HCT116 (cell line): Measurements from ENCODE around the gene CORO7. TPM values are rescaled to one million over a fixed set of nuclear protein-coding genes. Genes with fewer than 3 reads are reported as not detected.

Source experiments
- ATAC-seq: fragments of 200-7000 bp; cut with Tn5 transposase; 2 replicates; pipeline ENCODE4 v1.9.1; 2020; ENCODE audit warnings: mild to moderate bottlenecking, moderate library complexity
- BruUV-seq: library from RNA; stranded (reverse); fragments of 400-500 nt; replicated peaks from 2 replicates; lab custom pipeline; 2021; lab: Mats Ljungman, UMichigan
- CTCF ChIA-PET: fragments of 300-600 bp; sonication (Branson Sonifier 250); formaldehyde crosslinking; loops from one replicate; lab custom pipeline; 2021; ENCODE audit warnings: antibody characterized with exemption; lab: Charles Lee
- POLR2A ChIA-PET: fragments of 300-600, 350-600 bp; sonication (Branson Sonifier 250); formaldehyde crosslinking; loops from one replicate; lab custom pipeline; 2021; ENCODE audit warnings: antibody characterized with exemption; lab: Charles Lee
- RAD21 ChIA-PET, 2 experiments: fragments of 300-600 bp; sonication (Branson Sonifier 250); formaldehyde crosslinking; loops; one replicate each; lab custom pipeline; 2023; ENCODE audit warnings: low total read pairs in 2 of 2; ENCODE audit not compliant: uncharacterized antibody in 2 of 2, unreplicated experiment in 2 of 2, low non-redundant PET in 1 of 2; lab: Charles Lee
- DNase-seq: peaks from one replicate; pipeline ENCODE4 v3.0.0-alpha.2; 2010; ENCODE audit warnings: low read depth, low spot score
- H2AFZ ChIP-seq: fragments of 200-600 bp; shearing (Covaris generic), sonication (generic); 2 replicates; pipeline ENCODE4 v1.6.1; 2017; ENCODE audit warnings: low read depth, mixed run types, mixed read lengths, antibody characterized with exemption, low read length; ENCODE audit not compliant: poor library complexity, severe bottlenecking
- H3K27ac ChIP-seq: 2 replicates; pipeline ENCODE4 v1.5.1; 2012; ENCODE audit warnings: low read depth, low read length
- H3K27me3 ChIP-seq: fragments of 200-600 bp; sonication (generic); 2 replicates; pipeline ENCODE4 v1.6.1; 2016; ENCODE audit warnings: mixed run types, low read length, mixed read lengths; ENCODE audit not compliant: insufficient read depth
- H3K36me3 ChIP-seq, 2 experiments: fragments of 200-500 bp in 1 of 2; fragments of 200-600 bp in 1 of 2; sonication (Bioruptor generic) in 1 of 2; sonication (generic) in 1 of 2; 2 replicates each; pipeline versions ENCODE4 v1.5.1 to v1.6.1; 2014 to 2016; ENCODE audit warnings: low read length in 2 of 2, inconsistent platforms in 1 of 2, mixed read lengths in 1 of 2, mixed run types in 1 of 2; ENCODE audit not compliant: insufficient read depth in 2 of 2, control insufficient read depth in 1 of 2
- H3K4me1 ChIP-seq, 2 experiments: fragments of 200-600 bp in 1 of 2; sonication (generic) in 1 of 2; 2 replicates each; pipeline versions ENCODE4 v1.5.1 to v1.6.1; 2012 to 2017; ENCODE audit warnings: low read length in 2 of 2, inconsistent platforms in 1 of 2, mild to moderate bottlenecking in 1 of 2, mixed read lengths in 1 of 2, mixed run types in 1 of 2, moderate library complexity in 1 of 2; ENCODE audit not compliant: insufficient read depth in 2 of 2, control insufficient read depth in 1 of 2
- H3K4me2 ChIP-seq: fragments of 200-600 bp; sonication (generic); 2 replicates; pipeline ENCODE4 v1.6.1; 2017; ENCODE audit warnings: mixed run types, low read length, mixed read lengths
- H3K4me3 ChIP-seq, 2 experiments: fragments of 200-600 bp in 1 of 2; sonication (generic) in 1 of 2; replicated peaks in 1 of 2; 2 replicates each; pipeline ENCODE4 v1.5.1; 2011 to 2016; ENCODE audit warnings: low read length in 2 of 2, control low read depth in 1 of 2, low read depth in 1 of 2, mild to moderate bottlenecking in 1 of 2, mixed read lengths in 1 of 2, mixed run types in 1 of 2
- H3K79me2 ChIP-seq: fragments of 200-600 bp; sonication (generic); 2 replicates; pipeline ENCODE4 v1.6.1; 2017; ENCODE audit warnings: mild to moderate bottlenecking, mixed run types, low read length, moderate library complexity, mixed read lengths; ENCODE audit not compliant: insufficient read depth
- H3K9ac ChIP-seq: fragments of 200-600 bp; sonication (generic); 2 replicates; pipeline ENCODE4 v1.6.1; 2016; ENCODE audit warnings: low read length, mixed read lengths
- H3K9me2 ChIP-seq: fragments of 200-600 bp; sonication (generic), shearing (Covaris generic); 2 replicates; pipeline ENCODE4 v1.6.1; 2017; ENCODE audit warnings: mixed run types, mild to moderate bottlenecking, moderate library complexity; ENCODE audit not compliant: insufficient read depth
- H3K9me3 ChIP-seq, 2 experiments: fragments of 200-500 bp in 1 of 2; fragments of 200-600 bp in 1 of 2; sonication (Bioruptor generic) in 1 of 2; sonication (generic) in 1 of 2; 2 replicates each; pipeline ENCODE4 v1.6.1; 2014 to 2017; ENCODE audit warnings: low read length in 2 of 2, mixed read lengths in 2 of 2, inconsistent platforms in 1 of 2, low read depth in 1 of 2, mild to moderate bottlenecking in 1 of 2, mixed run types in 1 of 2, moderate library complexity in 1 of 2; ENCODE audit not compliant: control insufficient read depth in 1 of 2, insufficient read depth in 1 of 2
- H4K20me1 ChIP-seq: fragments of 200-600 bp; sonication (generic), shearing (Covaris generic); 2 replicates; pipeline ENCODE4 v1.6.1; 2017; ENCODE audit warnings: mixed run types, mild to moderate bottlenecking, moderate library complexity; ENCODE audit not compliant: insufficient read depth
- ATF3 ChIP-seq: IDR thresholded peaks from 2 replicates; pipeline ENCODE4 v1.6.1; 2012
- ELF1 ChIP-seq: IDR thresholded peaks from 2 replicates; pipeline ENCODE4 v1.6.1; 2012; ENCODE audit warnings: low read depth, borderline replicate concordance
- POLR2AphosphoS5 ChIP-seq: IDR thresholded peaks from 2 replicates; pipeline ENCODE4 v1.6.1; 2011; ENCODE audit warnings: mild to moderate bottlenecking, low read depth, low read length, moderate library complexity
- TCF7L2 ChIP-seq: IDR thresholded peaks from 2 replicates; pipeline ENCODE4 v1.7.0; 2011; ENCODE audit warnings: borderline replicate concordance, inconsistent platforms; ENCODE audit not compliant: insufficient read depth, insufficient read length; ENCODE audit errors: extremely low read depth
- ZFX ChIP-seq: fragments of 450-650 bp; IDR thresholded peaks from 2 replicates; pipeline ENCODE4 v1.6.1; 2017
- ZNF274 ChIP-seq: fragments of 200-500 bp; sonication (Bioruptor generic); IDR thresholded peaks from 2 replicates; pipeline ENCODE4 v1.6.1; 2014; ENCODE audit warnings: mild to moderate bottlenecking, low read depth, low read length, inconsistent platforms
- intact Hi-C: fragments of 100-400 bp; cut with micrococcal nuclease; formaldehyde crosslinking; loops from 2 replicates; pipeline ENCODE4 v1.10.0; 2022
- total RNA-seq: library from RNA; stranded (reverse); gene quantifications from one replicate; pipeline ENCODE4 v1.2.1, GENCODE V29; 2021; ENCODE audit not compliant: unreplicated experiment
- TF ChIP-seq, protein P1 (sequence below), 3 experiments: fragments of 200-600 bp in 1 of 3; sonication (generic) in 1 of 3; IDR thresholded peaks in 2 of 3; conservative IDR thresholded peaks in 1 of 3; 2 replicates each; pipeline ENCODE4 v1.5.1; 2012 to 2017; ENCODE audit warnings: low read depth in 2 of 3, low read length in 2 of 3, antibody characterized with exemption in 1 of 3, borderline replicate concordance in 1 of 3, control low read depth in 1 of 3, mild to moderate bottlenecking in 1 of 3, mixed read lengths in 1 of 3, mixed run types in 1 of 3, moderate library complexity in 1 of 3; ENCODE audit not compliant: insufficient read depth in 1 of 3
- TF ChIP-seq, protein P2 (sequence below): IDR thresholded peaks from 2 replicates; pipeline ENCODE4 v1.6.1; 2012

The CORO7 gene
- total RNA-seq, 1 experiment from 2014 or later: 21.3 TPM

DNA sequence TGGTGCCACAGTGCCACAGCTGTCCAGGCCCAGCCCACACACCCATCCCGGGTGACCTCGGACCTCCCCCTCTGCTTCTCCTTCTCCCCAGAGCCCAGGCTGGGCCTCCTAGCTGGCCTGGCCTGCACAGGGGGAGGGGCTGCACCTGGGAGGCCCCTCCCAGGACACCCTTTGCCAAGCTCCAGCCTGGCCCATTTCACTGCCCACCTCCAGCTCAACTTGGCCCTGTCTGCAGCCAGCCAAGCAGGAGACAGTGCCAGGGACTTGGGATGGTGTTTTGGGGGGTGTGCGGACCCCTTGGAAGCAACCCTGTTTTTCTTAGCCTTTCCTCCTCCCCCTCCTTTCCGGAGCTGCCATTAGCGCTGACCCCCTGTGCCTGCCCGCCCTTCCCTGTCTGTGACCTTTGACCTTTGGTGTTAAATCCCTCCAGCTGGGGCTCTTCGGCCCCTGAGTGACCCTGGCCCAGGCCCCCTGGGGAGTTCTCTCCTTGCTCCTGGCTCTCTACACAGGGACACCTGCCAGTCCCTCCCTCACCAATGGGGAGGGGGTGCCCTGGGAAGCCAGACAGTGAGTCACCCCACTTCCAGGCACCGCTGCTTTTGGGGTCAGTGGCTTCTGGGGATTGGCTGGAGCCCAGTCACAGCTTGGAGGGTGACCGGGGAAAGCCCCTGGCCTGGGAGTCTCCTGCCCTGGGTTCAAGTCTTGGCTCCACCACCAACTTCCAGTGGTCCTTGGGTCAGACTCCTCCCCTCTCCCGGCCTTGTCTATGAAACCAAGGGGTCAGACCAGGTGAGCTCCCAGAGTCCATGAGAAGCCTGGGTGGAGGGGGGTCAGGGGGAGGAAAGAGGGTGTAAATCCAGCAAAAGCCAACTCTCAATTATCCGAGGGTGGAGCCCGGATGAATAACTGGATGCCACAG is 98.6 kb downstream of the CORO7 start (continued):
- TF ChIP-seq ATF3: no peak
- TF ChIP-seq, all 23 proteins: peak for 0

DNA sequence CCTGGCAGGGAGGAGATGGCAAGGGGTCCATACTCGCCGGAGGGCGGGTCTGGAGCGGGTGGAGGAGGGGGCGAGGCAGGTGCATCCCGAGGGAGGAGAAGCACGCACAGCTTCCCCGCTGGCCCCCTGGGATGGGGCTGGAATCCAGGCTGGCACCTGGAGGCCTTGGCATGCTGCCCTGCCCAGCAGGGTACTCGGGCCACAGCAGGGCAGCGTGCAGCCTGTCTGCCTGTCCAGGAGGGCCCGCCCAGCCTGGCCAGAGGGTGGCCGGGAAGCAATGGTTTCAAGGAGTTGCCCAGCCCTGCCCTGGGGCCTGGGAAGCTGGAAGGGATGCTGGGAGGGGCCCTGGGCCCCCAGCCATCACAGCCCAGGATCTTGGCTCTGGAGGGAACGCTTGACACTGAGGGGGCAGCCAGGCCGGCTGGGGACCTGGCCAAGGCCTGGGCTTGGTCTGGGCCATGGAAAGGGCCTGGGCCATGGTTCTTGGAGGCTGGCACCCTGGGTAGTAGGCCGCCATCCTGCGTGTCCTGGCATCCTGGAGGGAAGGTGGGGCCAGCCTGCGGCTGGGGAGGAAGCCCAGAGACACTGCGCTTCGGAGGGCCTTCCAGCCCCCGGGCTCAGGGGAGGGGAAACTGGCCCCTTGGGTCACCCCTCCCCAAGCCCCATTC is 99.4 kb downstream of the CORO7 start:
- RAD21 ChIA-PET: interaction anchor here in 1 of 2 experiments (0.9 kb wide), 1 partner anchor 28 kb away, joined by 4 read pairs; no protein-coding TSS in a partner anchor
- no peak overlapping the region for H2AFZ ChIP-seq
- CTCF ChIA-PET: interaction anchor here (0.7 to 1.4 kb wide), 3 partner anchors 8 to 63 kb away, joined by 3 to 6 read pairs (median 4); no protein-coding TSS in a partner anchor
- no peaks in the 10 kb centered on the region for H3K27me3 ChIP-seq
- TF ChIP-seq, protein P1, sequence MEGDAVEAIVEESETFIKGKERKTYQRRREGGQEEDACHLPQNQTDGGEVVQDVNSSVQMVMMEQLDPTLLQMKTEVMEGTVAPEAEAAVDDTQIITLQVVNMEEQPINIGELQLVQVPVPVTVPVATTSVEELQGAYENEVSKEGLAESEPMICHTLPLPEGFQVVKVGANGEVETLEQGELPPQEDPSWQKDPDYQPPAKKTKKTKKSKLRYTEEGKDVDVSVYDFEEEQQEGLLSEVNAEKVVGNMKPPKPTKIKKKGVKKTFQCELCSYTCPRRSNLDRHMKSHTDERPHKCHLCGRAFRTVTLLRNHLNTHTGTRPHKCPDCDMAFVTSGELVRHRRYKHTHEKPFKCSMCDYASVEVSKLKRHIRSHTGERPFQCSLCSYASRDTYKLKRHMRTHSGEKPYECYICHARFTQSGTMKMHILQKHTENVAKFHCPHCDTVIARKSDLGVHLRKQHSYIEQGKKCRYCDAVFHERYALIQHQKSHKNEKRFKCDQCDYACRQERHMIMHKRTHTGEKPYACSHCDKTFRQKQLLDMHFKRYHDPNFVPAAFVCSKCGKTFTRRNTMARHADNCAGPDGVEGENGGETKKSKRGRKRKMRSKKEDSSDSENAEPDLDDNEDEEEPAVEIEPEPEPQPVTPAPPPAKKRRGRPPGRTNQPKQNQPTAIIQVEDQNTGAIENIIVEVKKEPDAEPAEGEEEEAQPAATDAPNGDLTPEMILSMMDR (IDR thresholded peaks at IDR 0.05 in 2 of 3, conservative IDR thresholded peaks at IDR 0.05 in 1 of 3; ENCODE audit: borderline replicate concordance in 1 of 3, insufficient read depth in 1 of 3, low read depth in 2 of 3, low read length in 2 of 3): no peak
- TF ChIP-seq TCF7L2 (no peak), ELF1 (no peak), ZNF274 (no peak), POLR2AphosphoS5 (peak; percentile 54), ZFX (0 out of 2 replicates have a peak, but pooled peaks have one; percentile 20)
- TF ChIP-seq, protein P2, sequence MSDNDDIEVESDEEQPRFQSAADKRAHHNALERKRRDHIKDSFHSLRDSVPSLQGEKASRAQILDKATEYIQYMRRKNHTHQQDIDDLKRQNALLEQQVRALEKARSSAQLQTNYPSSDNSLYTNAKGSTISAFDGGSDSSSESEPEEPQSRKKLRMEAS: no peak
- H3K9me2 ChIP-seq: no peaks in the 10 kb centered on the region
- POLR2A ChIA-PET: interaction anchor here (0.8 to 2.0 kb wide), 3 partner anchors 9 to 63 kb away, joined by 3 to 6 read pairs (median 6); no protein-coding TSS in a partner anchor
- no TSS peak for BruUV-seq
- H3K9ac ChIP-seq: peak overlapping the region; percentile 83
- H3K79me2 ChIP-seq: peaks cover 58% of the 10 kb centered on the region
- intact Hi-C loops: no loop called here
- ATAC-seq (peak; percentile 35), DNase-seq (no peak)
- peak overlapping the region; percentile 93 for H3K27ac ChIP-seq
- H3K4me3 ChIP-seq: peak overlapping the region; percentile 79 to 82
- H3K4me1 ChIP-seq: peaks cover 32 to 57% of the 10 kb centered on the region in 2 experiments
- H3K4me2 ChIP-seq: peak overlapping the region; percentile 93
- H4K20me1 ChIP-seq: no peaks in the 10 kb centered on the region; the same call in 1 of the 2 replicates
- no peaks in the 10 kb centered on the region for H3K9me3 ChIP-seq
- no peaks in the 10 kb centered on the region for H3K36me3 ChIP-seq
